ENCODE measurements around the gene ERN1.

Gene ERN1

DNA sequence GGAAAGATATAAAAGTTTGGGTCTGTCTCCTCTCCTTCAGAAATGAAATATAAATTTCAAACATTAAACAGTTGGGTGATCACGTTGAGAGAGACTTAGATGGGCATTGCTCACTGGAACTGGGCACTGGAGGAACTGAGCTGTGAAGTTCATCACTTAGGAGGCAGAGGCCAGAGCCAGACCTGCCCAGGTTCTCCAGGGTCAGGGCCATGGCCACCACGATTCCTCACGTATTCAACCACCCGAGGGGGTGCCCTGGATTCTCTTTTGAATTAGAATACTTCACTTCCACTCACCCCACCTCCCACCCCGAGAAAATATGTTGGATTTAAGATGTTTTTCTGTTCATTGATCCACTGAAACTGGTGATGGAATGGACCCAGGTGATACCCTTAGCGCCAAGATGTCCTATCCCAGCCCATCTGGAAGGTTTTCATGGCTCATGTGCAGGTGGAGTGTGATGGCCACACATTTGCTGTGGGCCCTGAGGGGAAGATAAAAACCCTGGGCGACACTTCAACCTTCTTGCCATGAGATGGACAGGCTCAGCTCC, 125.7 kb downstream of the ERN1 start:
- DNase-seq (ENCODE audit: low spot score), result no peak

DNA sequence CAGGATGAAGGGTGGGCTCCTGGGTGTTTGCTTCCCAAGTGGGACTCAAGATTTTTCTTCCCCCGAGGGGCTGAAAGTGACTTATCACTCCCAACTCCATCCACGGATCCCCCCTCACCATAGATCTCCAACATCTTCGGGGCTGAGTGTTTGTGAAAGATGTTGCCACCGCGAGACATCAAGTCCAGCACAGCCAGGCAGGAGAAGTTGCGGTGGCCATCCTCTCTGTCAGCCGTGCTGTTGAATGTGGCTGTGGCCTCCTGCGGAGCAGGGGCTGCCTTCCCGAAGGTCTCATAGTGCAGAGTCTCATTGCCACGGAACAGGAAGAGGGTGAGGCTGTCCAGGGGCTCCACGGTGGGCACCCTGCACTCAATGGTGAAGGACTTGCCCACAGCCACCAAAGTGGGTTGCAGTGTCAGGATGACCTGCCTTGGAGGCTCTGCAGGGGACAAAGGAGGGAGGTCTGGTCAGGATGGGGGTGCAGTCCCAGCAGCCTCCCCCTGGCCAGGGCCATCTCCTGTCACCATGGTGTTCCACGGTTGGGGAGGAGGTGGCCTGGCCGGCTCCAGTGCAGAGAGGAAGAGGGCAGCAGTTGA, 126.3 kb downstream of the ERN1 start:
- no peak for DNase-seq (ENCODE audit: low spot score)

- no peak for DNase-seq (ENCODE audit: low spot score)
These were observed 127.1 kb downstream of the ERN1 start for GRCh38 chr17:64002658-64003525.

DNA sequence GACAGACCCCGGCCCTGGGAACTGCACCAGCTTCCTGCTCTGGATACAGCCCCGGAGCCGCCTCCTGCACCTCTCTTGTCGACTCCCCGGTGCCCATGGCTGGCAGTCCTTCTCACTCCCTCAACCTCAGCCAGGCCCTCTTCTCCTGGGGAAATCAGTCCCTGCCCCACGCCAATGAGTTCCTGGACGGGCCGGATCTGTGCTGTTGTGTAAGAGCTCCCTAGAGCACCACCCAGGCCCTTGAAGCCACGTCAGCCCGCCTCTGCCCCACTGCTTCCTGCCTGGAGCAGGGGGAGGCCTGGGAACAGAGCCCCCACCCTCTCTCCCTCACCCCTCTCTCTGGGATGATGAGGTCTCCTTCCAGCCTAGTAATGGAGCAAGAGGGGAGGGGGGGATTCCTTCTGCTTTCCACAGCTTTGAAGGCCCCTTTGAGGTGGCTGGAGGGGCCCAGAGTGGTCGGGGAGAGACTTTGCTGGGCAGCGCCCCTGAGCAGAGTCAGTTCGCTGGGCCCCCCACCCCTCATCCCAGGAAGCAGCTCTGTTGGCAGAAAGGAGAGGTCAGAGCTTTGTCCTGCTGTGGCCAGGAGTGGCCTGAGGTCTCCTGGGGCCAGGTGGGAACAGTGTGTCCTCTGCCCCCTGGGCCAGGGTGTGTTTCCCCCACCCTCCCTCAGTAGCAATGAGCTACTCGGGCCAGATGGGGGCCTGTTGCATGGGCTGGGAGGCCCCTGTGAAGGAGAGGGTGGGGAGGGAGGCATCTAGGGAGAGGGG, 128.0 kb downstream of the ERN1 start:
- no peak for DNase-seq (ENCODE audit: low spot score)

- DNase-seq (ENCODE audit: low spot score), result no peak
These were observed 128.8 kb downstream of the ERN1 start for GRCh38 chr17:64001091-64001579.

DNA sequence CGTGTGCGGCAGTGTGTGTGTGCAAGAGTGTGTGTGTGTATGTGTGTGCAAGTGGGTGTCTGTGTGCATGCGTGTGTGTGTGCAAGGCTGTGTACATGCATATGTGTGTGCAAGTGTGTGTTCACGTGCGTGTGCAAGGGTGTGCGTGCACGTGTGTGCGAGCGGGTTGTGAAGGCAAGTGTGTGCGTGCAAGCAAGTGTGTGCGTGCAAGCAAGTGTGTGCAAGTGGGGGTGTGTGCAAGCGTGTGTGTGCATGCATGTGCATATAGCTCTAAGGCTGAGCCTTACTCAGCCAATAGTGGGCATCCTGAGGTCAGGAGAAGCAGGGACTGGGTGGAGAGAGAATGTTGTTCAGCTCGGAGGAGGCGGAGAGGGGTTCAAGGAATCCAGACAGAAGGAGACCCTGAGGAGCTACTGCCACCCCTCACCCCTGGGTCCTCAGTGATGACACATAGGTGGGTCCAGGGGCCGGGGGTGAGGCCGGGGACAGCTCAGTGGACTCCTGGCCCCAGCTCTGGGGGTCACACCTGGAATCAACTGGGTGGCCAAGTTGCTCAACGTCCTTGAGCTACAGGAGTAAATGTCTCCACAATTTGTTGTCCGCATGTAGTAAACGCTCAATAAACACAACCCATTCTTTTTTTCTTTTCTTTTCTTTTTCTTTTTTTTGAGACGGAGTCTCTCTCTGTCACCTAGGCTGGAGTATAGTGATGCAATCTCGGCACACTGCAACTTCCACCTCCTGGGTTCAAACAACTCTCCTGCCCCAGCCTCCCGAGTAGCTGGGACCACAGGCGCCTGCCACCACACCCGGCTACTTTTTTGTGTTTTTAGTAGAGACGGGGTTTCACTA, 130.0 kb downstream of the ERN1 start:
- DNase-seq (ENCODE audit: low spot score), result no peak

- peak; percentile 51 for DNase-seq (ENCODE audit: low spot score)
These were observed 130.9 kb downstream of the ERN1 start for GRCh38 chr17:63998721-63999679.

- peak; percentile 86 for DNase-seq (ENCODE audit: low spot score)
These were observed 131.8 kb downstream of the ERN1 start, which contains the start of gene PRR29 for GRCh38 chr17:63998050-63998720. TSS of gene PRR29 (plus strand) at chr17:63998351. CDS start at chr17:63998365, 14 bp downstream.

- peak; percentile 30 for DNase-seq (ENCODE audit: low spot score)
These were observed 132.4 kb downstream of the ERN1 start for GRCh38 chr17:63997341-63998048.

DNA sequence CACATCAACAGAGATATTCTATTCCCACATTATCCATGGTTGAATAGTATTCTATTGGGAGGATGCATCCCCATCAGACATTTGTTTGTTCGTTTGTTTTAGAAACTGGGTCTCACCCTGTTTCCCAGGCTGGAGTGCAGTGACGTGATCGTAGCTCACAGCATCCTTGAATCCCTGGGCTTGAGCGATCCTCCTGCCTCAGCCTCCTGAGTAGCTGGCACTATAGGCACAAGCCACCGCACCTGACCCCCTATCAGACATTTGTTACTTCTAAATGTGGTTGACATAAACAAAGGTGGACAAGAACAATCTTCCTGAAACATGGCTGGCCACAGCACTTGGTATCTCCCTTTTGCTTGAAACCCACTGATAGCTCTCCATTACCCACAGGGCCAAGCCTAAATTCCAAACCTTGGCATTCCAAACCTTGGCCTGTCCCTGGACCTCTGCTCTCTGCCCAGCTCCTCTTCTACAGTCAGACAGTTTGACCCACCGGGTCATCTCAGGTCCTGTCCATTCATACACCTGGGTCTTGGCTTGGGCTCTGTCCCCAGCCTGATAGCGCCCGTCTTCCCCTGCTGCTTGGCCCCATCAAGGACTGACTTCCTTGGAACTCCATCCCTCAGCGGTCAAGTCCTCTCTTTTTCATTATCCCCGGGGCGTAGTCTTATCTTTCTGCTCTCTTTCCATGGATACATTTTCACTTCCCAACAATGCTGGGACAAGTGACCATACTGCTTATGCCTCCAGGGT, 133.3 kb downstream of the ERN1 start:
- peak; percentile 17 for DNase-seq (ENCODE audit: low spot score)

GRCh38 chr17:63995626-63996025, 134.3 kb downstream of the ERN1 start:
- DNase-seq (ENCODE audit: low spot score), result no peak

DNA sequence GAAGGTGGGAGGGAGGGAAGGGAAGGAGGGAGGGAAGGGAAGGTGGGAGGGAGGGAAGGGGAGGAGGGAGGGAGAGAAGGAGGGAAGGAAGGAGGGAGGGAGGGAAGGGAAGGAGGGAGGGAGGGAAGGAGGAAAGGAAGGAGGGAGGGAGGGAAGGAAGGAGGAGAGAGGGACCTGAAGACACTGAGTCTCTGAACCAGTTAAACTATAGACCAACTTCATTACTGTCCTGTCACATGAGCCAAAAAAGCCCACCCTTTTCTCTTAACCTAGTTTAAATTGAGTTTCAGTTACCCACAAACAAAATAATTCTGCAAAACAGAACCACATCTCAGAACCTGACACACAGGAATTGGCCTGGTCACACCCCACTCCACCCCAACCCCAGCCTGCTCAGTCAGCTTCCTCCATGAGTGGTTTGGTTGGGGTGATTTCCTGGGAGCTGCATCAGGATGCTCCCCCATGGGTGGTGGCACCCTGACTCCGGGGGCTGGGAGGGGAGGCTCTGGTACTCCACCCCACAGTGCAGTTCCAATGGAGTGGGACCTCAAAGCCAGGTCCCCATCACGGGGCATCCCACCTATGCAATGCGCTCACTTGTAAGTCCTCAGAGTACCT, 136.5 kb downstream of the ERN1 start:
- no peak for DNase-seq (ENCODE audit: low spot score)

DNA sequence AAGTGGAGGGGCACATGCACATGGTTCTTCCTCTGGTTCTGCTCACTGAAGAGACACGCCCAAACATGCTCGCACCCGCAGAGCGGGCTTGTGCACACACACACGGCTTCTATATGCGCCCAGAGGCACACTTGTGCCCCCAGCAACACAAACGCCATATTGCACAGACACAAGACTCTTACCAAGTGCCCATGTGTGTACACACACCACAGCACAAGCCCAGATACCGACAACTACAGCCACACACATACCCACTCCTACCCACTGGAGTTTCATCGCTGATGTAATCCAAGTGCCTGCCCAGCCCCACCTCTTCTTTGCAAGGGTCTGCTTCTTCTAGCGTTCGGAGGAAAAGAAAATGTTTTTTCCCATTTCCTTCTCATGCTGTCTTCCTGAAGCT, 138.3 kb downstream of the ERN1 start:
- DNase-seq (ENCODE audit: low spot score), result no peak

DNA sequence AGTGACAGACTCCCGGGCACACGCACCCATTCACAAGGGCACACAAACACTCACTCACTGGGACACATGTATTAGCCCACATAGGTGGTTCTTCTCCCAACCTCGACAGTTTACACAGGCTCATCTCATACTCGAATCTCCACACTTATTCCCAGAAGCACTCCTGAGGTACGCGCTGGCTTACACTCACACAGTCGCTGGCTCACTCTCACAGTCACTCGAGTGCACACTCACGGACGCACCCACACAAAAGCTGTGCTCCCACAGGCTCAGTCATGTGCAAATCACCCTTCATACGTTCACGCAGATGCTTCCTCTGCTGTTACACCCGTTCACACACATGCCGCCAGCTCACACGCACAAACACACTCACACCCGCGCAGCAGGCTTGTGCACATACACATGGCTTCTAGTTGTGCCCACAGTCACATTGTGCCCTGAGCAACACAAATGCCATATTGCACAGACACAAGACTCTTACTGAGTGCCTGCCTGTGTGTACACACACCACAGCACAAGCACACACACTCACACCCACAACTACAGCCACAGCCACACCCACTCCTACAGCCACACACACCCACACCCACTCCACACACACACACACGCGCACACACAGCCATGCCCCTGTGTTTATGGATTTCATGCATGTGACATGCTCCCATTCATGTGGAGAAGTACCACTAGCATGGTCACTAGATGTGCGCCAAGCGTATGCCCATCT, 140.2 kb downstream of the ERN1 start:
- no peak for DNase-seq (ENCODE audit: low spot score)

All from D341Med (cell line).